IMR-90 (cell line): ENCODE data around the gene POMT1. TPM values are rescaled to one million over a fixed set of nuclear protein-coding genes. Genes with fewer than 3 reads are reported as not detected.

ENCODE experiments used
- ATAC-seq: fragments of 200-7000 bp; cut with Tn5 transposase; 2 replicates; pipeline ENCODE4 v1.9.1; 2020; ENCODE audit warnings: low read depth, mild to moderate bottlenecking, moderate library complexity
- BruUV-seq: library from RNA; stranded (reverse); fragments of 400-500 nt; replicated peaks from 2 replicates; lab custom pipeline; 2021; lab: Mats Ljungman, UMichigan
- CTCF ChIA-PET: fragments of 300-600 bp; formaldehyde crosslinking; extraction: SDS; loops from one replicate; lab custom pipeline; 2021; ENCODE audit warnings: antibody characterized with exemption; lab: Yijun Ruan, JAX
- POLR2A ChIA-PET: fragments of 300-600 bp; sonication (Branson Sonifier 250); formaldehyde crosslinking; loops from one replicate; lab custom pipeline; 2022; ENCODE audit warnings: antibody characterized with exemption; ENCODE audit not compliant: unreplicated experiment; lab: Charles Lee
- DNase-seq: peaks from one replicate; pipeline ENCODE4 v3.0.0; 2013
- H2AFZ ChIP-seq: replicated peaks from 2 replicates; pipeline ENCODE3; 2013; ENCODE audit warnings: low read length, mild to moderate bottlenecking; ENCODE audit not compliant: poor library complexity
- H2AK5ac ChIP-seq: 2 replicates; pipeline ENCODE4 v1.6.1; 2013; ENCODE audit warnings: low read depth, low read length, inconsistent platforms
- H2AK9ac ChIP-seq: replicated peaks from 2 replicates; pipeline ENCODE3; 2013; ENCODE audit warnings: mild to moderate bottlenecking, low read depth, low read length, moderate library complexity; ENCODE audit not compliant: poor library complexity
- H2BK120ac ChIP-seq: 2 replicates; pipeline ENCODE4 v1.6.1; 2013; ENCODE audit warnings: low read depth, low read length, inconsistent platforms
- H2BK15ac ChIP-seq: 3 replicates; pipeline ENCODE4 v1.6.1; 2013; ENCODE audit warnings: low read depth, low read length, inconsistent platforms
- H2BK20ac ChIP-seq: 2 replicates; pipeline ENCODE4 v1.6.1; 2013; ENCODE audit warnings: low read depth, mild to moderate bottlenecking, inconsistent platforms, low read length, moderate library complexity
- H2BK5ac ChIP-seq: 2 replicates; pipeline ENCODE4 v1.6.1; 2013; ENCODE audit warnings: mild to moderate bottlenecking, low read depth, low read length, inconsistent platforms; ENCODE audit not compliant: poor library complexity, severe bottlenecking
- H3K14ac ChIP-seq: replicated peaks from 2 replicates; pipeline ENCODE4 v1.6.1; 2013; ENCODE audit warnings: low read depth, low read length, inconsistent platforms
- H3K18ac ChIP-seq: 2 replicates; pipeline ENCODE4 v1.6.1; 2013; ENCODE audit warnings: low read depth, low read length, control low read depth
- H3K23ac ChIP-seq: 2 replicates; pipeline ENCODE4 v1.6.1; 2013; ENCODE audit warnings: low read depth, low read length, inconsistent platforms
- H3K27ac ChIP-seq: 2 replicates; pipeline ENCODE4 v1.5.1; 2013; ENCODE audit warnings: mild to moderate bottlenecking, control low read depth, low read length; ENCODE audit not compliant: insufficient read depth
- H3K27me3 ChIP-seq: 2 replicates; pipeline ENCODE4 v1.6.1; 2013; ENCODE audit warnings: low read length; ENCODE audit not compliant: control insufficient read depth, insufficient read depth
- H3K36me3 ChIP-seq: 2 replicates; pipeline ENCODE4 v1.6.1; 2013; ENCODE audit warnings: low read length, mixed read lengths; ENCODE audit not compliant: control insufficient read depth, insufficient read depth
- H3K4ac ChIP-seq: 2 replicates; pipeline ENCODE4 v1.6.1; 2013; ENCODE audit warnings: low read depth, low read length, inconsistent platforms
- H3K4me1 ChIP-seq: 2 replicates; pipeline ENCODE4 v1.6.1; 2013; ENCODE audit warnings: low read length, mixed read lengths; ENCODE audit not compliant: control insufficient read depth, insufficient read depth
- H3K4me2 ChIP-seq: 2 replicates; pipeline ENCODE4 v1.6.1; 2013; ENCODE audit warnings: low read depth, mild to moderate bottlenecking, control low read depth, low read length, moderate library complexity
- H3K4me3 ChIP-seq: 2 replicates; pipeline ENCODE4 v1.5.1; 2013; ENCODE audit warnings: low read depth, mild to moderate bottlenecking, control low read depth, low read length, moderate library complexity; ENCODE audit not compliant: insufficient read depth
- H3K56ac ChIP-seq: 2 replicates; pipeline ENCODE4 v1.6.1; 2013; ENCODE audit warnings: low read length, inconsistent platforms; ENCODE audit not compliant: insufficient read depth; ENCODE audit errors: extremely low read depth
- H3K79me1 ChIP-seq, 2 experiments: 2 replicates each; pipeline ENCODE4 v1.6.1; 2013; ENCODE audit warnings: low read length in 2 of 2, inconsistent platforms in 1 of 2, low read depth in 1 of 2
- H3K9ac ChIP-seq: 2 replicates; pipeline ENCODE4 v1.6.1; 2013; ENCODE audit warnings: low read depth, low read length, control low read depth
- H3K9me1 ChIP-seq: 2 replicates; pipeline ENCODE4 v1.6.1; 2013; ENCODE audit warnings: low read length, inconsistent platforms; ENCODE audit not compliant: insufficient read depth
- H3K9me3 ChIP-seq: 2 replicates; pipeline ENCODE4 v1.6.1; 2013; ENCODE audit warnings: low read length; ENCODE audit not compliant: control insufficient read depth, insufficient read depth
- H4K20me1 ChIP-seq: 2 replicates; pipeline ENCODE4 v1.6.1; 2013; ENCODE audit warnings: low read length, inconsistent platforms; ENCODE audit not compliant: insufficient read depth
- H4K5ac ChIP-seq: 2 replicates; pipeline ENCODE4 v1.6.1; 2013; ENCODE audit warnings: mild to moderate bottlenecking, low read depth, low read length, control low read depth
- H4K8ac ChIP-seq, 2 experiments: 2 replicates each; pipeline ENCODE4 v1.6.1; 2013; ENCODE audit warnings: low read depth in 2 of 2, low read length in 2 of 2, control low read depth in 1 of 2, inconsistent platforms in 1 of 2
- H4K91ac ChIP-seq: 2 replicates; pipeline ENCODE4 v1.6.1; 2013; ENCODE audit warnings: low read depth, low read length, inconsistent platforms; ENCODE audit not compliant: insufficient read depth
- BHLHE40 ChIP-seq: fragments of 150-350 bp; IDR thresholded peaks from 2 replicates; pipeline ENCODE4 v1.6.1; 2016; ENCODE audit warnings: mild to moderate bottlenecking, low read depth, low read length
- CEBPB ChIP-seq: IDR thresholded peaks from 2 replicates; pipeline ENCODE4 v1.6.1; 2012; ENCODE audit warnings: low read depth, low read length, improper control_type of control experiment
- CHD1 ChIP-seq: IDR thresholded peaks from 2 replicates; pipeline ENCODE4 v1.6.1; 2012; ENCODE audit warnings: low read depth, low read length, improper control_type of control experiment
- CTCF ChIP-seq: conservative IDR thresholded peaks from 2 replicates; pipeline ENCODE4 v1.5.1; 2012; ENCODE audit warnings: mild to moderate bottlenecking, low read depth, low read length, improper control_type of control experiment
- ELK1 ChIP-seq: fragments of 150-350 bp; IDR thresholded peaks from 2 replicates; pipeline ENCODE4 v1.6.1; 2016; ENCODE audit warnings: low read depth, mild to moderate bottlenecking, low read length, moderate library complexity, borderline replicate concordance
- FOS ChIP-seq: fragments of 150-350 bp; IDR thresholded peaks from 2 replicates; pipeline ENCODE4 v1.6.1; 2016; ENCODE audit warnings: low read depth, low read length
- MAFK ChIP-seq: IDR thresholded peaks from 2 replicates; pipeline ENCODE4 v1.6.1; 2012; ENCODE audit warnings: low read depth, low read length, improper control_type of control experiment
- MAZ ChIP-seq: IDR thresholded peaks from 2 replicates; pipeline ENCODE4 v1.6.1; 2012; ENCODE audit warnings: low read depth, mild to moderate bottlenecking, low read length, improper control_type of control experiment, moderate library complexity, borderline replicate concordance
- MXI1 ChIP-seq: IDR thresholded peaks from 2 replicates; pipeline ENCODE4 v1.6.1; 2012; ENCODE audit warnings: low read depth, mild to moderate bottlenecking, low read length, moderate library complexity, borderline replicate concordance
- NFE2L2 ChIP-seq: fragments of 150-350 bp; IDR thresholded peaks from 2 replicates; pipeline ENCODE4 v1.6.1; 2016; ENCODE audit warnings: low read depth, mild to moderate bottlenecking, low read length
- RAD21 ChIP-seq: IDR thresholded peaks from 2 replicates; pipeline ENCODE4 v1.6.1; 2012; ENCODE audit warnings: low read length, improper control_type of control experiment
- RFX5 ChIP-seq: IDR thresholded peaks from 2 replicates; pipeline ENCODE4 v1.8.0; 2012; ENCODE audit warnings: low read depth, mild to moderate bottlenecking, low read length, moderate library complexity
- SMC3 ChIP-seq: fragments of 150-350 bp; IDR thresholded peaks from 2 replicates; pipeline ENCODE4 v1.6.1; 2016; ENCODE audit warnings: low read depth, mild to moderate bottlenecking, antibody characterized with exemption, low read length, moderate library complexity
- USF2 ChIP-seq: fragments of 150-350 bp; IDR thresholded peaks from 2 replicates; pipeline ENCODE4 v1.6.1; 2017; ENCODE audit warnings: mild to moderate bottlenecking, antibody characterized with exemption, low read length, low read depth
- WGBS, 2 experiments: methylation state at CpG; one replicate each; pipeline versions ENCODE4 v1.1.5 to v1.1.7; 2013; ENCODE audit warnings: missing lambda C conversion rate in 2 of 2; ENCODE audit not compliant: insufficient read length in 1 of 2; ENCODE audit errors: extremely low coverage in 2 of 2; 5-methylcytosine and 5-hydroxymethylcytosine counted together
- dilution Hi-C: fragments of 300-500 bp; cut with HindIII; formaldehyde crosslinking; loops from one replicate; pipeline ENCODE4 v1.14.3; 2018; ENCODE audit warnings: low sequenced_read_pairs; ENCODE audit not compliant: unreplicated experiment
- in situ Hi-C: fragments of 300-500 bp; cut with MboI; formaldehyde crosslinking; loops from 3 replicates; pipeline ENCODE4 v1.14.3; 2019; ENCODE audit warnings: low sequenced_read_pairs, inconsistent platforms, mixed read lengths
- intact Hi-C: fragments of 100-400 bp; cut with micrococcal nuclease; formaldehyde crosslinking; loops from 2 replicates; pipeline ENCODE4 v1.10.0; 2022
- polyA plus RNA-seq, 3 experiments: library from polyadenylated mRNA; depleted of rRNA; stranded (reverse); fragments of >200 nt; gene quantifications; 2 replicates each; pipeline ENCODE4 v1.2.3, GENCODE V29; 2012; ENCODE audit warnings: low replicate concordance in 1 of 3
- total RNA-seq: library from RNA; depleted of rRNA; stranded (reverse); fragments of >200 nt; gene quantifications from 2 replicates; pipeline ENCODE4 v1.2.3, GENCODE V29; 2012

The POMT1 gene
- total and polyA plus RNA-seq, 2 of the 4 experiments (the other 2 are of a cell fraction) = 24.2 to 36.5 TPM

GRCh38 chr9:131557855-131558548 is 55.3 kb downstream of the POMT1 start:
- Histone ChIP-seq H3K18ac (no peak overlapping the region), H3K9me3 (peaks cover 16% of the 10 kb centered on the region), H4K5ac (no peak overlapping the region), H2AFZ (no peak overlapping the region), H4K91ac (no peak overlapping the region), H3K4me1 (no peaks in the 10 kb centered on the region), H2AK5ac (no peak overlapping the region), H3K14ac (no peak overlapping the region), H2BK20ac (no peak overlapping the region), H2BK15ac (no peak overlapping the region), H2BK5ac (no peak overlapping the region), H2AK9ac (no peak overlapping the region), H3K9ac (no peak overlapping the region), H3K23ac (no peak overlapping the region), H3K4me3 (no peak overlapping the region), H3K36me3 (no peaks in the 10 kb centered on the region), H3K27ac (no peak overlapping the region), H3K56ac (no peak overlapping the region), H4K20me1 (no peaks in the 10 kb centered on the region), H3K4me2 (no peak overlapping the region), H2BK120ac (no peak overlapping the region), H3K27me3 (peaks cover 32% of the 10 kb centered on the region), H3K9me1 (no peaks in the 10 kb centered on the region), H3K4ac (no peak overlapping the region), H4K8ac (no peak overlapping the region), H3K79me1 (no peaks in the 10 kb centered on the region)
- in situ Hi-C loops (no loop called here), dilution Hi-C loops (no loop called here), intact Hi-C loops (no loop called here)
- BruUV-seq = no TSS peak
- no peak for ATAC-seq
- no peak for DNase-seq
- TF ChIP-seq USF2 (no peak), BHLHE40 (no peak), MAFK (no peak), CTCF (no peak), RAD21 (no peak), ELK1 (no peak), MXI1 (no peak), FOS (no peak), CEBPB (no peak), NFE2L2 (no peak), SMC3 (no peak), RFX5 (no peak), MAZ (no peak), CHD1 (no peak)
- 82% methylated on average over 15 of the region's 25 CpGs; no CpG with 5 or more reads in 1 of the 2 experiments for WGBS, 2 experiments
- ChIA-PET CTCF (interaction anchor here (1.3 kb wide), 1 partner anchor 181 kb away, joined by 3 read pairs; no protein-coding TSS in a partner anchor), POLR2A (no interaction called here)
